MM.1S (cell line): ENCODE results near the gene MTHFD1L.

Experiments used
- DNase-seq: peaks from one replicate; pipeline ENCODE4 v3.0.0-alpha.2; 2015
- H2AFZ ChIP-seq: fragments of 300-600 bp; sonication (generic); 2 replicates; pipeline ENCODE4 v1.6.0; 2016; ENCODE audit warnings: antibody characterized with exemption, low read length
- H3F3A ChIP-seq: fragments of 300-600 bp; sonication (generic); 2 replicates; pipeline ENCODE4 v1.6.1; 2016; ENCODE audit warnings: mild to moderate bottlenecking, antibody characterized with exemption, low read length, moderate library complexity, mixed read lengths; ENCODE audit not compliant: insufficient read depth
- H3K27ac ChIP-seq: fragments of 300-600 bp; sonication (generic); 2 replicates; pipeline ENCODE4 v1.5.1; 2016; ENCODE audit warnings: mild to moderate bottlenecking, low read length
- H3K27me3 ChIP-seq: fragments of 300-600 bp; sonication (generic); replicated peaks from 2 replicates; pipeline ENCODE4 v1.6.0; 2016; ENCODE audit warnings: low read length; ENCODE audit not compliant: insufficient read depth
- H3K36me3 ChIP-seq: fragments of 300-600 bp; sonication (generic); replicated peaks from 2 replicates; pipeline ENCODE4 v1.6.1; 2016; ENCODE audit warnings: mild to moderate bottlenecking, low read length, mixed read lengths; ENCODE audit not compliant: insufficient read depth
- H3K4me1 ChIP-seq: fragments of 300-600 bp; sonication (generic); 2 replicates; pipeline ENCODE4 v1.6.1; 2016; ENCODE audit warnings: low read length, mixed read lengths
- H3K4me2 ChIP-seq: fragments of 300-600 bp; sonication (generic); 2 replicates; pipeline ENCODE4 v1.6.0; 2016; ENCODE audit warnings: low read depth, low read length
- H3K4me3 ChIP-seq: fragments of 300-600 bp; sonication (generic); 2 replicates; pipeline ENCODE4 v1.5.1; 2016; ENCODE audit warnings: low read length, mixed read lengths
- H3K79me2 ChIP-seq: fragments of 300-600 bp; sonication (generic); 2 replicates; pipeline ENCODE4 v1.6.1; 2016; ENCODE audit warnings: mixed run types, low read length, mixed read lengths
- H3K9ac ChIP-seq: fragments of 300-600 bp; sonication (generic); 2 replicates; pipeline ENCODE4 v1.6.1; 2016; ENCODE audit warnings: low read length, mixed read lengths
- H3K9me2 ChIP-seq: fragments of 300-600 bp; sonication (generic); replicated peaks from 2 replicates; pipeline ENCODE4 v1.6.1; 2016; ENCODE audit warnings: mild to moderate bottlenecking, low read length, mixed read lengths; ENCODE audit not compliant: insufficient read depth
- H3K9me3 ChIP-seq: fragments of 300-600 bp; sonication (generic); replicated peaks from 2 replicates; pipeline ENCODE4 v1.6.1; 2016; ENCODE audit warnings: mild to moderate bottlenecking, low read length, mixed read lengths; ENCODE audit not compliant: insufficient read depth
- H4K20me1 ChIP-seq: fragments of 300-600 bp; sonication (generic); 2 replicates; pipeline ENCODE4 v1.6.1; 2016; ENCODE audit warnings: mild to moderate bottlenecking, low read length, moderate library complexity, mixed read lengths; ENCODE audit not compliant: insufficient read depth
- EZH2 ChIP-seq: fragments of 300-600 bp; sonication (generic); optimal IDR thresholded peaks from 2 replicates; pipeline ENCODE3; 2017; ENCODE audit warnings: low read depth, mild to moderate bottlenecking, antibody characterized with exemption, low read length, mixed read lengths
- EZH2phosphoT487 ChIP-seq: fragments of 300-600 bp; sonication (generic); IDR thresholded peaks from 2 replicates; pipeline ENCODE4 v1.6.1; 2018; ENCODE audit warnings: antibody characterized with exemption, low read length
- TF ChIP-seq, protein P1 (sequence below): fragments of 300-600 bp; sonication (generic); IDR thresholded peaks from 2 replicates; pipeline ENCODE4 v1.5.1; 2016; ENCODE audit warnings: antibody characterized with exemption, low read length, mixed read lengths

Gene MTHFD1L

DNA sequence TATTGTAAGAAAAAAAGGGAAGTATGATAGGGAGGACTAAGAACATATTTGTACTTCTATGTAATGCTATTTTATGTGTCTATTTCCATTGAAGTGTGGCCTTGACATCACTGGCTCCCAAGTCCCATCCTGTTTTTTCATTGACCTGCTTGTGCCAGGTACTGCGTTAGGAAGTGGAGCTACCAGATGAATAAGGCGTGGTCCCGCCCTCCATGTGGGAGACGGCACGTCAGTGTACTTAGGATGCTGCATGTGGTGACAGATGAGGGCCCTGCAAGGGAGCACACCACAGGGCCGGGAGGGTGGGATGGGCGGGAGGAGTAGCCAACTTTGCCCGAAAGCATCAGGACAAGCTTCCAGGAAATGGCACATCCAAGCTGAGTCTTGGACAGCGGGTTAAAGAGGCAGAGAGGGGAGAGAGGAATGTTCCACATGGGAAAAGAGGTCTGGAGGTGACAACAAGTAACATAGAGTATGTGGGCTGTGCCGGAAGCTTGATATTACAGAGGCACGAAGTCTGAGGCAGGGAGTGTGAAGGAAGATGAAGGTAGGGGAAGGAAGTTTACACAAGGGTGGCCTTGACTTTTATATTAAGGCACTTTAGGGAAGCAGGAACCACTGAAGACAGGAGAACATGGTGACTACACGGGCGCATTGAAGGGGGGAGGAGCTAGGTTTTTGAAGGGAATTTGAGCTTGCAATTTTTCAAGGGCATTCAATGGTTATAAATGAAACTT, 140.6 kb downstream of the MTHFD1L start:
- H3K4me3 ChIP-seq: no peak overlapping the region
- no peaks in the 10 kb centered on the region for H3F3A ChIP-seq
- no peaks in the 10 kb centered on the region for H3K79me2 ChIP-seq
- H3K9me2 ChIP-seq: no peaks in the 10 kb centered on the region
- no peak for DNase-seq
- no peak overlapping the region for H2AFZ ChIP-seq
- no peaks in the 10 kb centered on the region for H3K36me3 ChIP-seq
- H3K4me1 ChIP-seq: no peaks in the 10 kb centered on the region
- no peaks in the 10 kb centered on the region for H4K20me1 ChIP-seq
- no peak overlapping the region for H3K9ac ChIP-seq
- H3K27ac ChIP-seq: no peak overlapping the region
- H3K27me3 ChIP-seq: no peaks in the 10 kb centered on the region
- no peaks in the 10 kb centered on the region for H3K9me3 ChIP-seq
- H3K4me2 ChIP-seq: no peak overlapping the region
- TF ChIP-seq EZH2phosphoT487: no peak
- no peak for TF ChIP-seq EZH2
- TF ChIP-seq, protein P1, sequence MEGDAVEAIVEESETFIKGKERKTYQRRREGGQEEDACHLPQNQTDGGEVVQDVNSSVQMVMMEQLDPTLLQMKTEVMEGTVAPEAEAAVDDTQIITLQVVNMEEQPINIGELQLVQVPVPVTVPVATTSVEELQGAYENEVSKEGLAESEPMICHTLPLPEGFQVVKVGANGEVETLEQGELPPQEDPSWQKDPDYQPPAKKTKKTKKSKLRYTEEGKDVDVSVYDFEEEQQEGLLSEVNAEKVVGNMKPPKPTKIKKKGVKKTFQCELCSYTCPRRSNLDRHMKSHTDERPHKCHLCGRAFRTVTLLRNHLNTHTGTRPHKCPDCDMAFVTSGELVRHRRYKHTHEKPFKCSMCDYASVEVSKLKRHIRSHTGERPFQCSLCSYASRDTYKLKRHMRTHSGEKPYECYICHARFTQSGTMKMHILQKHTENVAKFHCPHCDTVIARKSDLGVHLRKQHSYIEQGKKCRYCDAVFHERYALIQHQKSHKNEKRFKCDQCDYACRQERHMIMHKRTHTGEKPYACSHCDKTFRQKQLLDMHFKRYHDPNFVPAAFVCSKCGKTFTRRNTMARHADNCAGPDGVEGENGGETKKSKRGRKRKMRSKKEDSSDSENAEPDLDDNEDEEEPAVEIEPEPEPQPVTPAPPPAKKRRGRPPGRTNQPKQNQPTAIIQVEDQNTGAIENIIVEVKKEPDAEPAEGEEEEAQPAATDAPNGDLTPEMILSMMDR: no peak

DNA sequence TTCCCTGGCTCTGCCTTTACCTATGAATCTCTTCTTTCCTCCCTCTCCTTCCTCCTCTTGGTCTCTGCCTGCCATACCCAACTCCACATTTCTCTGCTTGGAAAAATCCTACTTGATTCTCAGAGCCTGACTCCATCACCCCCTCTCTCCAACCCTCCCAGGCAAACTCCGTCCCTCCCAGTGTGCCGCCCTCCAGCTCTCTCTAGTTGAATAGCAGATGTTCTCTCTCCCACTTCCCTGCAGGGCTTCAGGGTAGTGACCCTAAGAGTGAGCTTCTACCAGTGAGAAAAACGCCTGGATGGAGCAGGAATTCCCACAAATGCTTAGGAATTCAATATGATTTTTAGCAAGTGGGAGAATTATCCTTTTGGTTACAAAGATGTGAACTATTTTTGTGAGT, 141.6 kb downstream of the MTHFD1L start:
- no peak overlapping the region for H3K9ac ChIP-seq
- no peaks in the 10 kb centered on the region for H4K20me1 ChIP-seq
- H3K4me1 ChIP-seq: no peaks in the 10 kb centered on the region
- no peaks in the 10 kb centered on the region for H3K79me2 ChIP-seq
- H3K36me3 ChIP-seq: no peaks in the 10 kb centered on the region
- no peak for DNase-seq
- no peaks in the 10 kb centered on the region for H3K9me2 ChIP-seq
- H3K4me2 ChIP-seq: no peak overlapping the region
- H3K27me3 ChIP-seq: no peaks in the 10 kb centered on the region
- no peaks in the 10 kb centered on the region for H3K9me3 ChIP-seq
- TF ChIP-seq EZH2: no peak
- TF ChIP-seq, protein P1: no peak
- TF ChIP-seq EZH2phosphoT487: no peak
- H3K27ac ChIP-seq: no peak overlapping the region
- H3K4me3 ChIP-seq: no peak overlapping the region
- H3F3A ChIP-seq: no peaks in the 10 kb centered on the region
- no peak overlapping the region for H2AFZ ChIP-seq

DNA sequence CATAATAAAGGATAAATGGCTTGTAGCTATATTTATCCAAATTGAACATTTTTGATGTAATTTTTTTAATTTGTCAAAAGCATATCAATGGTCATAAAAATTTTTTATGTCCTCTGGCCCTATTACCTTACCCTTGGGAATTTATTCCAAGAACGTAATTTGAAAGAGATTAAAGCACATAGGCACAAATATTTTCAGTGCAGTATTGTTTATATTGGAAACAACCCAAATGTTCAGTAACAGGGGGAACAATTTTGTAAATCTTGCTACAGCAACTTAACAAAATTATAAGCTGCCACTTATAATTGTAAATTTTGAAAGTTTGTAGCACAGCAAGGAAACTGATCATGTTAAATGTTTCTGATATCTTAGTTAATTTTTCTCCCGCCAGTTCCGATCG, 142.4 kb downstream of the MTHFD1L start:
- H3K79me2 ChIP-seq: no peaks in the 10 kb centered on the region
- no peak for DNase-seq
- no peak overlapping the region for H2AFZ ChIP-seq
- H3K9me3 ChIP-seq: no peaks in the 10 kb centered on the region
- no peak overlapping the region for H3K9ac ChIP-seq
- no peak overlapping the region for H3K4me2 ChIP-seq
- H3K27ac ChIP-seq: no peak overlapping the region
- no peaks in the 10 kb centered on the region for H4K20me1 ChIP-seq
- TF ChIP-seq EZH2 (no peak), EZH2phosphoT487 (no peak)
- TF ChIP-seq, protein P1: no peak
- no peaks in the 10 kb centered on the region for H3K9me2 ChIP-seq
- H3K4me1 ChIP-seq: no peaks in the 10 kb centered on the region
- no peak overlapping the region for H3K4me3 ChIP-seq
- no peaks in the 10 kb centered on the region for H3K36me3 ChIP-seq
- no peaks in the 10 kb centered on the region for H3F3A ChIP-seq
- no peaks in the 10 kb centered on the region for H3K27me3 ChIP-seq
